Measurements from ENCODE around the gene GALNTL6.

GRCh38 chr4:172554588-172554987, 741.4 kb downstream of the GALNTL6 start:
- TF ChIP-seq REST (IDR thresholded peaks at IDR 0.05; ENCODE audit: unreplicated experiment) = no peak
- TF ChIP-seq CTCF (conservative IDR thresholded peaks at IDR 0.05; ENCODE audit: low read depth in 2 of 2) = no peak
- TF ChIP-seq POLR2AphosphoS5 (IDR thresholded peaks at IDR 0.05; ENCODE audit: low read depth) = no peak
- no peak for TF ChIP-seq EZH2 (IDR thresholded peaks at IDR 0.05; ENCODE audit: low read depth, unreplicated experiment)
- TF ChIP-seq JUNB (IDR thresholded peaks at IDR 0.05; ENCODE audit: unreplicated experiment) = no peak
- TF ChIP-seq ZNF331 (CRISPR knock-in tag; IDR thresholded peaks at IDR 0.05; ENCODE audit: low read depth) = no peak
- TF ChIP-seq CREB1 (CRISPR knock-in tag; IDR thresholded peaks at IDR 0.05; ENCODE audit: low read depth) = no peak
- no peak for TF ChIP-seq ZNF462 (CRISPR knock-in tag; IDR thresholded peaks at IDR 0.05)
